ENCODE measurements around the gene ASTN2. TPM values are rescaled to one million over a fixed set of nuclear protein-coding genes. Genes with fewer than 3 reads are reported as not detected.

Gene ASTN2
- total and polyA plus RNA-seq, 10 of the 15 experiments (the other 5 are each of a cell fraction or from before 2014, with no cell fraction given) = 1.4 to 15.7 (median 7.0) TPM

DNA sequence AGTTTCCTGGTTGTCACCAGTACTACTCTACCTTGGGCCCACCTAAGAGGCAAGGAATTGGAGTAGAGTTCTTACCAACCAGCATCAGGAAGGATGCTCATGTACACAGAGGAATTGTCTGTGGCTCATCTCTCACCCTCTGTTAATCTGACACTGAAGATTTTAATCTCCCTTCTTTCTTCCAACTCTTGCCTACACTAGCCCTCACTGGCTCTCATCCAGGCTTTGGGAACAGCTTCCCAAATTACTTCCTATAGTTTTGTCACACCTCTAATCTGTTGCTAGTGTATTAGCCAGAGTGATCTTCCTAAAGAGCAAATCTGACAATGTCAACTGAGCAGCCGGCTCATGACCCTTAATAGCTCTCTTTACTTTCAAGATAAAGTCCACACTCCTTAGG, 946.5 kb downstream of the ASTN2 start:
- no peaks in the 10 kb centered on the region for H3K9me3 ChIP-seq (replicated peaks; ENCODE audit: control insufficient read depth, insufficient read depth, low read length)
- no peak overlapping the region for H3K4me2 ChIP-seq (ENCODE audit: control insufficient read depth, insufficient read depth)
- in situ Hi-C loops (cut with MboI) (no loop called here), intact Hi-C loops (cut with micrococcal nuclease; ENCODE audit: unreplicated experiment) (no loop called here)
- no peaks in the 10 kb centered on the region for H3K79me2 ChIP-seq (ENCODE audit: control insufficient read depth, insufficient read depth, low read length)
- SMC1A ChIA-PET (ENCODE audit: uncharacterized antibody, unreplicated experiment) = no interaction called here
- CTCF ChIA-PET = interaction anchor here (1.3 kb wide), 1 partner anchor 27 kb away, joined by 4 read pairs; no protein-coding TSS in a partner anchor
- no peak overlapping the region for H3K27ac ChIP-seq (ENCODE audit: control insufficient read depth, insufficient read depth)
- no peaks in the 10 kb centered on the region for H3K4me1 ChIP-seq (ENCODE audit: control insufficient read depth, insufficient read depth, low read length)
- H3K27me3 ChIP-seq (replicated peaks in 1 of 2; ENCODE audit: control insufficient read depth in 2 of 2, insufficient read depth in 2 of 2, low read length in 1 of 2) = no peaks in the 10 kb centered on the region
- 0 out of 2 replicates have a peak, but pooled peaks cover 3% of the 10 kb centered on the region for H4K20me1 ChIP-seq (ENCODE audit: control insufficient read depth, insufficient read depth)
- H3K9ac ChIP-seq (ENCODE audit: control insufficient read depth, insufficient read depth, low read length) = no peak overlapping the region
- 90% methylated on average over 1 of the region's 1 CpG for WGBS (ENCODE audit: insufficient coverage, insufficient replicate concordance, low lambda C conversion rate, missing lambda C conversion rate)
- POLR2A ChIA-PET = no interaction called here
- H3K36me3 ChIP-seq (ENCODE audit: control insufficient read depth in 2 of 2, insufficient read depth in 2 of 2, low read length in 1 of 2) = no peaks in the 10 kb centered on the region
- FAIRE-seq = no peak
- no peak for DNase-seq (ENCODE audit: low read depth, low spot score)
- no TSS peak for BruUV-seq (replicated peaks)
- RAD21 ChIA-PET (ENCODE audit: unreplicated experiment) = no interaction called here
- no peak overlapping the region for H2AFZ ChIP-seq (ENCODE audit: control insufficient read depth, low read depth, low read length)
- no peak for ATAC-seq
- no peak overlapping the region for H3K4me3 ChIP-seq
- TF ChIP-seq, protein P1, sequence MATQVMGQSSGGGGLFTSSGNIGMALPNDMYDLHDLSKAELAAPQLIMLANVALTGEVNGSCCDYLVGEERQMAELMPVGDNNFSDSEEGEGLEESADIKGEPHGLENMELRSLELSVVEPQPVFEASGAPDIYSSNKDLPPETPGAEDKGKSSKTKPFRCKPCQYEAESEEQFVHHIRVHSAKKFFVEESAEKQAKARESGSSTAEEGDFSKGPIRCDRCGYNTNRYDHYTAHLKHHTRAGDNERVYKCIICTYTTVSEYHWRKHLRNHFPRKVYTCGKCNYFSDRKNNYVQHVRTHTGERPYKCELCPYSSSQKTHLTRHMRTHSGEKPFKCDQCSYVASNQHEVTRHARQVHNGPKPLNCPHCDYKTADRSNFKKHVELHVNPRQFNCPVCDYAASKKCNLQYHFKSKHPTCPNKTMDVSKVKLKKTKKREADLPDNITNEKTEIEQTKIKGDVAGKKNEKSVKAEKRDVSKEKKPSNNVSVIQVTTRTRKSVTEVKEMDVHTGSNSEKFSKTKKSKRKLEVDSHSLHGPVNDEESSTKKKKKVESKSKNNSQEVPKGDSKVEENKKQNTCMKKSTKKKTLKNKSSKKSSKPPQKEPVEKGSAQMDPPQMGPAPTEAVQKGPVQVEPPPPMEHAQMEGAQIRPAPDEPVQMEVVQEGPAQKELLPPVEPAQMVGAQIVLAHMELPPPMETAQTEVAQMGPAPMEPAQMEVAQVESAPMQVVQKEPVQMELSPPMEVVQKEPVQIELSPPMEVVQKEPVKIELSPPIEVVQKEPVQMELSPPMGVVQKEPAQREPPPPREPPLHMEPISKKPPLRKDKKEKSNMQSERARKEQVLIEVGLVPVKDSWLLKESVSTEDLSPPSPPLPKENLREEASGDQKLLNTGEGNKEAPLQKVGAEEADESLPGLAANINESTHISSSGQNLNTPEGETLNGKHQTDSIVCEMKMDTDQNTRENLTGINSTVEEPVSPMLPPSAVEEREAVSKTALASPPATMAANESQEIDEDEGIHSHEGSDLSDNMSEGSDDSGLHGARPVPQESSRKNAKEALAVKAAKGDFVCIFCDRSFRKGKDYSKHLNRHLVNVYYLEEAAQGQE (IDR thresholded peaks at IDR 0.05; ENCODE audit: low read depth, low read length) = no peak
- TF ChIP-seq ETV6 (conservative IDR thresholded peaks at IDR 0.05 in 1 of 2, IDR thresholded peaks at IDR 0.05 in 1 of 2; ENCODE audit: borderline replicate concordance in 1 of 2, low read depth in 1 of 2) (no peak), HCFC1 (IDR thresholded peaks at IDR 0.05; ENCODE audit: low read length) (no peak), SUZ12 (IDR thresholded peaks at IDR 0.05; ENCODE audit: unreplicated experiment) (no peak), KDM1A (IDR thresholded peaks at IDR 0.05; ENCODE audit: borderline replicate concordance) (no peak), TAF1 (IDR thresholded peaks at IDR 0.05; ENCODE audit: borderline replicate concordance, low read depth, low read length) (no peak), TCF7 (IDR thresholded peaks at IDR 0.05; ENCODE audit: borderline replicate concordance) (no peak), ATF7 (IDR thresholded peaks at IDR 0.05; ENCODE audit: low read depth) (no peak), CBFB (IDR thresholded peaks at IDR 0.05; ENCODE audit: low read depth) (no peak), EED (IDR thresholded peaks at IDR 0.05; ENCODE audit: low read depth) (no peak), ESRRA (IDR thresholded peaks at IDR 0.05; ENCODE audit: low read length) (no peak), POLR2AphosphoS2 (IDR thresholded peaks at IDR 0.05; ENCODE audit: low read depth, low read length) (no peak), MYC (IDR thresholded peaks at IDR 0.05; ENCODE audit: insufficient read depth, insufficient read length, insufficient replicate concordance, low read length, severe bottlenecking) (no peak)
- TF ChIP-seq, protein P2, sequence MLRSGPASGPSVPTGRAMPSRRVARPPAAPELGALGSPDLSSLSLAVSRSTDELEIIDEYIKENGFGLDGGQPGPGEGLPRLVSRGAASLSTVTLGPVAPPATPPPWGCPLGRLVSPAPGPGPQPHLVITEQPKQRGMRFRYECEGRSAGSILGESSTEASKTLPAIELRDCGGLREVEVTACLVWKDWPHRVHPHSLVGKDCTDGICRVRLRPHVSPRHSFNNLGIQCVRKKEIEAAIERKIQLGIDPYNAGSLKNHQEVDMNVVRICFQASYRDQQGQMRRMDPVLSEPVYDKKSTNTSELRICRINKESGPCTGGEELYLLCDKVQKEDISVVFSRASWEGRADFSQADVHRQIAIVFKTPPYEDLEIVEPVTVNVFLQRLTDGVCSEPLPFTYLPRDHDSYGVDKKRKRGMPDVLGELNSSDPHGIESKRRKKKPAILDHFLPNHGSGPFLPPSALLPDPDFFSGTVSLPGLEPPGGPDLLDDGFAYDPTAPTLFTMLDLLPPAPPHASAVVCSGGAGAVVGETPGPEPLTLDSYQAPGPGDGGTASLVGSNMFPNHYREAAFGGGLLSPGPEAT (IDR thresholded peaks at IDR 0.05; ENCODE audit: low read depth) = no peak
- TF ChIP-seq, protein P3, sequence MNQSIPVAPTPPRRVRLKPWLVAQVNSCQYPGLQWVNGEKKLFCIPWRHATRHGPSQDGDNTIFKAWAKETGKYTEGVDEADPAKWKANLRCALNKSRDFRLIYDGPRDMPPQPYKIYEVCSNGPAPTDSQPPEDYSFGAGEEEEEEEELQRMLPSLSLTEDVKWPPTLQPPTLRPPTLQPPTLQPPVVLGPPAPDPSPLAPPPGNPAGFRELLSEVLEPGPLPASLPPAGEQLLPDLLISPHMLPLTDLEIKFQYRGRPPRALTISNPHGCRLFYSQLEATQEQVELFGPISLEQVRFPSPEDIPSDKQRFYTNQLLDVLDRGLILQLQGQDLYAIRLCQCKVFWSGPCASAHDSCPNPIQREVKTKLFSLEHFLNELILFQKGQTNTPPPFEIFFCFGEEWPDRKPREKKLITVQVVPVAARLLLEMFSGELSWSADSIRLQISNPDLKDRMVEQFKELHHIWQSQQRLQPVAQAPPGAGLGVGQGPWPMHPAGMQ (IDR thresholded peaks at IDR 0.05; ENCODE audit: borderline replicate concordance) = no peak
